Vagina (tissue), 2 donors: Measurements from ENCODE around the gene MAOB. TPM values are rescaled to one million over a fixed set of nuclear protein-coding genes. Genes with fewer than 3 reads are reported as not detected.

ENCODE experiments used
- DNase-seq, 2 donors: peaks; one replicate each; pipeline ENCODE4 v3.0.0-alpha.2; 2017; ENCODE audit errors: extremely low spot score in 2 of 2
- H3K27ac ChIP-seq: fragments of 200-600 bp; sonication (generic); one replicate; pipeline ENCODE4 v1.5.1; 2019
- H3K27me3 ChIP-seq: fragments of 200-600 bp; sonication (generic); one replicate; pipeline ENCODE4 v1.5.1; 2019
- H3K36me3 ChIP-seq, 2 donors: fragments of 200-600 bp; sonication (generic); one replicate each; pipeline ENCODE4 v1.5.1; 2017 to 2019
- H3K4me1 ChIP-seq: fragments of 200-600 bp; sonication (generic); one replicate; pipeline ENCODE4 v1.5.1; 2019
- H3K4me3 ChIP-seq, 2 donors: fragments of 200-600 bp; sonication (generic); 1 replicate in 1 of 2; 2 replicates in 1 of 2; pipeline ENCODE4 v1.5.1; 2016 to 2019
- H3K9me3 ChIP-seq: fragments of 200-600 bp; sonication (generic); one replicate; pipeline ENCODE4 v1.5.1; 2019
- POLR2A ChIP-seq, 2 donors: fragments of 450-650 bp; IDR thresholded peaks; one replicate each; pipeline ENCODE4 v1.6.1; 2017; ENCODE audit warnings: antibody characterized with exemption in 2 of 2, mild to moderate bottlenecking in 2 of 2, moderate library complexity in 2 of 2
- POLR2AphosphoS5 ChIP-seq, 2 donors: sonication (generic); formaldehyde crosslinking; IDR thresholded peaks; one replicate each; pipeline ENCODE4 v1.9.0; 2017; ENCODE audit warnings: antibody characterized with exemption in 2 of 2, mild to moderate bottlenecking in 2 of 2, low read depth in 1 of 2; ENCODE audit not compliant: insufficient read depth in 1 of 2
- intact Hi-C: fragments of 100-400 bp; cut with DNase I; formaldehyde crosslinking; loops from one replicate; pipeline ENCODE4 v1.15.1; 2023
- total RNA-seq: library from RNA; depleted of rRNA; stranded (reverse); fragments of >200 nt; gene quantifications from one replicate; pipeline ENCODE4 v1.2.3, GENCODE V29; 2016
- TF ChIP-seq, protein P1 (sequence below), 3 experiments: fragments of 450-650 bp in 2 of 3; fragments of 200-600 bp in 1 of 3; sonication (generic) in 1 of 3; IDR thresholded peaks; one replicate each; pipeline ENCODE4 v1.5.1; 2017 to 2019; ENCODE audit warnings: antibody characterized with exemption in 3 of 3, mild to moderate bottlenecking in 2 of 3, moderate library complexity in 2 of 3

The MAOB gene
- total RNA-seq, 1 donor from 2014 or later = 13.8 TPM

- Histone ChIP-seq H3K4me3 (no peak overlapping the region), H3K27me3 (no peaks in the 10 kb centered on the region), H3K9me3 (no peaks in the 10 kb centered on the region), H3K36me3 (no peaks in the 10 kb centered on the region), H3K27ac (no peak overlapping the region), H3K4me1 (no peaks in the 10 kb centered on the region)
- intact Hi-C loops = no loop called here
- DNase-seq = no peak
- TF ChIP-seq POLR2A (IDR thresholded peaks at IDR 0.05) = no peak
- TF ChIP-seq, protein P1, sequence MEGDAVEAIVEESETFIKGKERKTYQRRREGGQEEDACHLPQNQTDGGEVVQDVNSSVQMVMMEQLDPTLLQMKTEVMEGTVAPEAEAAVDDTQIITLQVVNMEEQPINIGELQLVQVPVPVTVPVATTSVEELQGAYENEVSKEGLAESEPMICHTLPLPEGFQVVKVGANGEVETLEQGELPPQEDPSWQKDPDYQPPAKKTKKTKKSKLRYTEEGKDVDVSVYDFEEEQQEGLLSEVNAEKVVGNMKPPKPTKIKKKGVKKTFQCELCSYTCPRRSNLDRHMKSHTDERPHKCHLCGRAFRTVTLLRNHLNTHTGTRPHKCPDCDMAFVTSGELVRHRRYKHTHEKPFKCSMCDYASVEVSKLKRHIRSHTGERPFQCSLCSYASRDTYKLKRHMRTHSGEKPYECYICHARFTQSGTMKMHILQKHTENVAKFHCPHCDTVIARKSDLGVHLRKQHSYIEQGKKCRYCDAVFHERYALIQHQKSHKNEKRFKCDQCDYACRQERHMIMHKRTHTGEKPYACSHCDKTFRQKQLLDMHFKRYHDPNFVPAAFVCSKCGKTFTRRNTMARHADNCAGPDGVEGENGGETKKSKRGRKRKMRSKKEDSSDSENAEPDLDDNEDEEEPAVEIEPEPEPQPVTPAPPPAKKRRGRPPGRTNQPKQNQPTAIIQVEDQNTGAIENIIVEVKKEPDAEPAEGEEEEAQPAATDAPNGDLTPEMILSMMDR (IDR thresholded peaks at IDR 0.05) = no peak
- TF ChIP-seq POLR2AphosphoS5 (IDR thresholded peaks at IDR 0.05; ENCODE audit: insufficient read depth in 1 of 2, low read depth in 1 of 2) = no peak
Observed at GRCh38 chrX:43847352-43847751, 34.9 kb downstream of the MAOB start.

DNA sequence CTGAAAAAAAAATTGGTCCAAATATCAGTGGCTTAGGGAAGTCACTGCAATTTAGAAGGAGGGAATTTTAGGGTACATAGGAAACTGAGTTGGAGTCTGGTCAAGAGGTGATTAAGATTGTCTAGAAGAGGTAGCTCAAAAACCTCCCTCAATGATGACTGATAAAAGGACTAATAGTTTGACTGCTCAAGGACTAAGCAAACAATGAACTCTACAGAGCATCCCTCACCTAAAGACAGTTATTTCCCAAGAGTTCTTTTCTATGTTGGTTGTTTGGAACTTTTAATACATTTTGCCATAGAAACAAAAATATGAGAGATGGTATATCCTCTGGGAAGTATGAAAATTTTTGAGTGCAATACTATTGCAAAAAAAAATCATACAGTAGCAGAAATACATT is 35.7 kb downstream of the MAOB start:
- DNase-seq = no peak
- intact Hi-C loops = no loop called here
- Histone ChIP-seq H3K27me3 (no peaks in the 10 kb centered on the region), H3K9me3 (no peaks in the 10 kb centered on the region), H3K4me3 (no peak overlapping the region), H3K4me1 (no peaks in the 10 kb centered on the region), H3K36me3 (peaks cover 0 to 3% of the 10 kb centered on the region in 2 donors), H3K27ac (no peak overlapping the region)
- TF ChIP-seq POLR2AphosphoS5 (IDR thresholded peaks at IDR 0.05; ENCODE audit: insufficient read depth in 1 of 2, low read depth in 1 of 2) = no peak
- TF ChIP-seq, protein P1 (IDR thresholded peaks at IDR 0.05) = no peak

GRCh38 chrX:43845776-43846175 is 36.5 kb downstream of the MAOB start:
- H3K4me1 ChIP-seq = no peaks in the 10 kb centered on the region
- H3K4me3 ChIP-seq = no peak overlapping the region
- H3K27me3 ChIP-seq = no peaks in the 10 kb centered on the region
- no peak for DNase-seq
- no peak overlapping the region for H3K27ac ChIP-seq
- H3K9me3 ChIP-seq = no peaks in the 10 kb centered on the region
- TF ChIP-seq POLR2AphosphoS5 (IDR thresholded peaks at IDR 0.05; ENCODE audit: insufficient read depth in 1 of 2, low read depth in 1 of 2) (no peak), POLR2A (IDR thresholded peaks at IDR 0.05) (no peak)
- TF ChIP-seq, protein P1 (IDR thresholded peaks at IDR 0.05) = no peak
- H3K36me3 ChIP-seq = peaks cover 0 to 3% of the 10 kb centered on the region in 2 donors
- intact Hi-C loops = no loop called here

DNA sequence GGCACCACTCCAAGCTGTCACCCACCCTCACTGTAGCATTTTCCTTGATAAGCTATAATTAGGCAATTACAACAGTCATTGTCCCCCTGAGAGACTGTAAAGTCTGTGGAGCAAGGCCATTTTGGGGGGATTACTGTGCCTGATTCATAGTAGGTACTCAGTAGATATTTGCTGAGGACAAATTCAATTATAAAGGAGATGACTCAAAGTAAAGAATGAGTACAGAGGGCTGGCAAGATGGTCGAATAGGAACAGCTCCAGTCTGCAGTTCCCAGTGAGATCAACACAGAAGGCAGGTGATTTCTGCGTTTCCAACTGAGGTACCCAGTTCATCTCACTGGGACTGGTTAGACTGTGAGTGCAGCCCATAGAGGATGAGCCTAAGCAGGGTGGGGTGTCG is 42.0 kb downstream of the MAOB start:
- Histone ChIP-seq H3K27ac (no peak overlapping the region), H3K4me1 (no peaks in the 10 kb centered on the region), H3K36me3 (peaks cover 0 to 3% of the 10 kb centered on the region in 2 donors), H3K4me3 (no peak overlapping the region), H3K9me3 (no peaks in the 10 kb centered on the region), H3K27me3 (peaks cover 3% of the 10 kb centered on the region)
- no peak for DNase-seq
- TF ChIP-seq POLR2AphosphoS5 (IDR thresholded peaks at IDR 0.05; ENCODE audit: insufficient read depth in 1 of 2, low read depth in 1 of 2) = no peak
- TF ChIP-seq, protein P1 (IDR thresholded peaks at IDR 0.05) = no peak
- TF ChIP-seq POLR2A (IDR thresholded peaks at IDR 0.05) = no peak
- intact Hi-C loops = no loop called here

DNA sequence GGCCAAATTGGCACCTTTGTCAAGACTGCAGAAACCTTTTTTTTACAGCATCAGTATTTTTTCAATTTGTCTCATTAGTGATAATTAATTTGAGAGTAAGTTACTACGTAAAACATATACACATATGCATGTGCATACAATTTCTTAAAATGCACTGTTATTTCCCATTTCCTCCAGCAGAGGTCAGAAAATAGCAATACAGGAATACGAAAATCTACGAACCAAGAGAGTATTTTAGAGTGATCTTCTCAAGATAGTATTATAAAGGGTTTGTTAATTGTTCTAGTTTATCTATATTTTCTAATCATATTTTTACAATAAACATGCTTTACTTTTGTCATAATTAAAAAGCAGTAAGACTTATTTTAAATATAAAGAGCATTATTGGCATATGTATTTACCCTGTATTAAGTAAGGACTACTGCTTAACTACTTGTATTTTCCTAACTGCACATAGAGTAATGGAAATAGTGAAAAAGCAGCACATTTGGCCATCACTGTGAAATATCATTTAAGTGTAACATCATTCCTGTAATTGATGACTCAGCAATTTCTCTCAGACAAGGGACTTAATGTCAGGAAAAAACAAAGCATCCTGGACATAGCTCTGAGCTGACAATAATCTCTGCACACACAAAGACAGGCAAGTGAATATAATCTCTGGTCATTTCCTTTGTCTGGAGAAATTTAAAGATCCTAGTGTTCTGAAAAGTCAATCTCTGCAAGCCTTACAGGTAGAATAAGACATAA is 45.6 kb downstream of the MAOB start:
- H3K4me1 ChIP-seq = no peaks in the 10 kb centered on the region
- no peak for TF ChIP-seq POLR2AphosphoS5 (IDR thresholded peaks at IDR 0.05; ENCODE audit: insufficient read depth in 1 of 2, low read depth in 1 of 2)
- TF ChIP-seq, protein P1 (IDR thresholded peaks at IDR 0.05) = peak; percentile 19 to 62 (median 44)
- H3K36me3 ChIP-seq = no peaks in the 10 kb centered on the region
- H3K9me3 ChIP-seq = no peaks in the 10 kb centered on the region
- no peak overlapping the region for H3K27ac ChIP-seq
- no peak overlapping the region for H3K4me3 ChIP-seq
- intact Hi-C loops = no loop called here
- DNase-seq = no peak
- peaks cover 3% of the 10 kb centered on the region for H3K27me3 ChIP-seq
